Mesenchymal stem cell (in vitro differentiated cells and primary cell): Measurements from ENCODE around the gene ISYNA1.

Experiments used
- DNase-seq: peaks from one replicate; pipeline ENCODE4 v3.0.0-alpha.2; 2013
- H2AFZ ChIP-seq: one replicate; pipeline ENCODE4 v1.6.1; 2013; ENCODE audit warnings: low read depth, mild to moderate bottlenecking, control low read depth, inconsistent platforms, low read length, moderate library complexity
- H2AK5ac ChIP-seq: 2 replicates; pipeline ENCODE4 v1.6.1; 2013; ENCODE audit warnings: low read length, moderate library complexity, mild to moderate bottlenecking, inconsistent platforms; ENCODE audit not compliant: severe bottlenecking
- H2BK120ac ChIP-seq: one replicate; pipeline ENCODE4 v1.6.1; 2013; ENCODE audit warnings: low read depth, mild to moderate bottlenecking, inconsistent platforms, low read length, moderate library complexity
- H2BK12ac ChIP-seq, 2 experiments: one replicate each; pipeline ENCODE4 v1.6.1; 2013; ENCODE audit warnings: inconsistent platforms in 2 of 2, low read length in 2 of 2, mild to moderate bottlenecking in 2 of 2, moderate library complexity in 2 of 2, control low read depth in 1 of 2
- H2BK15ac ChIP-seq: one replicate; pipeline ENCODE4 v1.6.1; 2013; ENCODE audit warnings: mild to moderate bottlenecking, low read depth, inconsistent platforms; ENCODE audit not compliant: poor library complexity, severe bottlenecking
- H2BK5ac ChIP-seq: 2 replicates; pipeline ENCODE4 v1.6.1; 2013; ENCODE audit warnings: low read depth, mild to moderate bottlenecking, low read length, control low read depth, inconsistent platforms; ENCODE audit not compliant: poor library complexity, severe bottlenecking
- H3K14ac ChIP-seq, 2 experiments: one replicate each; pipeline ENCODE4 v1.6.1; 2013; ENCODE audit warnings: inconsistent platforms in 2 of 2, low read length in 2 of 2, control low read depth in 1 of 2, mild to moderate bottlenecking in 1 of 2, moderate library complexity in 1 of 2
- H3K18ac ChIP-seq, 2 experiments: one replicate each; pipeline ENCODE4 v1.6.1; 2013; ENCODE audit warnings: inconsistent platforms in 2 of 2, low read length in 2 of 2, control low read depth in 1 of 2, low read depth in 1 of 2, mild to moderate bottlenecking in 1 of 2
- H3K23ac ChIP-seq, 2 experiments: one replicate each; pipeline ENCODE4 v1.6.1; 2013; ENCODE audit warnings: inconsistent platforms in 2 of 2, low read length in 2 of 2, mild to moderate bottlenecking in 2 of 2, moderate library complexity in 2 of 2, control low read depth in 1 of 2
- H3K27ac ChIP-seq: 2 replicates; pipeline ENCODE4 v1.5.1; 2013; ENCODE audit warnings: mild to moderate bottlenecking, moderate library complexity, low read length, control low read depth, inconsistent platforms; ENCODE audit not compliant: poor library complexity, severe bottlenecking
- H3K27me3 ChIP-seq, 2 experiments: 2 replicates each; pipeline versions ENCODE4 v1.6.1 to v1.7.0; 2013; ENCODE audit warnings: low read length in 2 of 2, mild to moderate bottlenecking in 2 of 2, moderate library complexity in 2 of 2, control low read depth in 1 of 2, inconsistent platforms in 1 of 2; ENCODE audit not compliant: control insufficient read depth in 1 of 2, insufficient read depth in 1 of 2
- H3K36me3 ChIP-seq, 2 experiments: 2 replicates each; pipeline versions ENCODE4 v1.6.1 to v1.7.0; 2013; ENCODE audit warnings: low read length in 2 of 2, control low read depth in 1 of 2, inconsistent platforms in 1 of 2, low read depth in 1 of 2, mild to moderate bottlenecking in 1 of 2; ENCODE audit not compliant: insufficient read depth in 2 of 2, control insufficient read depth in 1 of 2
- H3K4ac ChIP-seq, 2 experiments: one replicate each; pipeline ENCODE4 v1.6.1; 2013; ENCODE audit warnings: inconsistent platforms in 2 of 2, low read length in 2 of 2, mild to moderate bottlenecking in 2 of 2, moderate library complexity in 2 of 2, control low read depth in 1 of 2, low read depth in 1 of 2
- H3K4me1 ChIP-seq: 2 replicates; pipeline ENCODE4 v1.6.1; 2013; ENCODE audit warnings: low read depth, low read length, control low read depth; ENCODE audit not compliant: control insufficient read depth, insufficient read depth
- H3K4me2 ChIP-seq: 2 replicates; pipeline ENCODE4 v1.6.1; 2013; ENCODE audit warnings: low read length, mild to moderate bottlenecking, inconsistent platforms; ENCODE audit not compliant: poor library complexity, severe bottlenecking
- H3K4me3 ChIP-seq, 2 experiments: 2 replicates each; pipeline versions ENCODE4 v1.5.1 to v1.7.0; 2013; ENCODE audit warnings: low read length in 2 of 2, mild to moderate bottlenecking in 2 of 2, control low read depth in 1 of 2, low read depth in 1 of 2; ENCODE audit not compliant: insufficient read depth in 1 of 2
- H3K79me1 ChIP-seq: replicated peaks from 2 replicates; pipeline ENCODE4 v1.6.1; 2013; ENCODE audit warnings: mild to moderate bottlenecking, control low read depth, low read length, inconsistent platforms; ENCODE audit not compliant: poor library complexity, severe bottlenecking
- H3K9ac ChIP-seq: 2 replicates; pipeline ENCODE4 v1.7.0; 2013; ENCODE audit warnings: mild to moderate bottlenecking, low read length, moderate library complexity
- H3K9me3 ChIP-seq: 2 replicates; pipeline ENCODE4 v1.7.0; 2013; ENCODE audit warnings: mild to moderate bottlenecking, low read length; ENCODE audit not compliant: control insufficient read depth
- H4K8ac ChIP-seq: one replicate; pipeline ENCODE4 v1.6.1; 2013; ENCODE audit warnings: inconsistent platforms, mild to moderate bottlenecking, low read length, moderate library complexity
- H4K91ac ChIP-seq: one replicate; pipeline ENCODE4 v1.6.1; 2013; ENCODE audit warnings: mild to moderate bottlenecking, low read length, inconsistent platforms
- WGBS: methylation state at CpG from one replicate; pipeline ENCODE4 v1.1.7; 2013; ENCODE audit warnings: mixed read lengths; 5-methylcytosine and 5-hydroxymethylcytosine counted together
- small RNA-seq: library from polyadenylated mRNA; stranded (forward); fragments of <200 nt; extraction: miRNeasy Mini kit (QIAGEN cat#:217004); gene quantifications from one replicate; pipeline ENCODE3, GENCODE V24; 2013; ENCODE audit warnings: low read depth

Gene ISYNA1

DNA sequence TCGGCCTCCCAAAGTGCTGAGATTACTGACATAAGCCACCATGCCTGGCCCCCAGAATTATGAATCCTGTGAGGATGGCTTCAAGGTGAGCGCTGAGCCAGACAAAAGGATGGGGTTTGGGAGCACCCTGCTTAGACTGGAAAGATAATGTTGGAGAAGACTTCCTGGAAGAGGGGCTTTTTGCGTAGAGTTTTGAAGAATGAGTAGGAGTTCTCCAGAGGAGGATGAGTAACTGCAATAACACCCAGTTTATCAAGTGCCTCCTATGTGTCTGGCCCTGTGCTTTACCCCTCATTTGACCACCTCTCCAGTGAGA lies 52.6 kb downstream of the ISYNA1 start:
- WGBS, result 61% methylated on average over 3 of the region's 3 CpGs

DNA sequence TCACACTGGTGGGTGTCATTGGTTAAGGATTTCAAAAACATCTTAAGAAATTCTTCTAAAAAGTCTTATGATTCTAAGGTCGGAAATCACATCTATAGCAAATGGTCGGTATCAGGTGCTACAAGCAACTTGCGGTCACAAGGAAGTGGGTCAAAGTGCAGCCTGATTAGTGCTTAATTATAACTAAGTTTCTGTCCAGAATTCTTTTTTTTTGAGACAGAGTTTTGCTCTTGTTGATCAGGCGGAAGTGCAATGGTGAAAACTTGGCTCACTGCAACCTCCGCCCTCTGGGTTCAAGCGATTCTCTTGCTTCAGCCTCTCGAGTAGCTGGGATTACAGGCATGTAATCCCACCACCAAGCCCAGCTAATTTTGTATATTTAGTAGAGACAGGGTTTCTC lies 53.2 kb downstream of the ISYNA1 start:
- Histone ChIP-seq H2BK120ac (peak overlapping the region; percentile 15), H3K23ac (no peak overlapping the region), H3K27me3 (no peaks in the 10 kb centered on the region), H4K91ac (no peak overlapping the region), H3K36me3 (peaks cover 13 to 36% of the 10 kb centered on the region in 2 experiments), H4K8ac (no peak overlapping the region), H3K9me3 (no peaks in the 10 kb centered on the region), H3K18ac (peak overlapping the region in 1 of 2 experiments; percentile 17), H2BK5ac (no peak overlapping the region), H2BK15ac (no peak overlapping the region), H2BK12ac (peak overlapping the region in 1 of 2 experiments; percentile 68), H3K4me1 (peaks cover 46% of the 10 kb centered on the region), H2AFZ (no peak overlapping the region), H2AK5ac (peak overlapping the region; percentile 72), H3K14ac (no peak overlapping the region), H3K4me2 (no peak overlapping the region), H3K79me1 (no peaks in the 10 kb centered on the region), H3K4ac (no peak overlapping the region), H3K27ac (peak overlapping the region; percentile 81), H3K9ac (no peak overlapping the region), H3K4me3 (no peak overlapping the region)
- DNase-seq, result no peak
- whole genome bisulfite sequencing, result 88% methylated on average over 7 of the region's 7 CpGs

More for the DNA sequence above, 52.6 kb downstream of the ISYNA1 start:
- H3K4me2 ChIP-seq, result no peak overlapping the region
- peaks cover 45% of the 10 kb centered on the region for H3K4me1 ChIP-seq
- H2BK15ac ChIP-seq, result peak overlapping the region; percentile 33
- peak overlapping the region; percentile 15 to 55 for H3K4ac ChIP-seq
- H3K9ac ChIP-seq, result peak overlapping the region; percentile 10
- peaks cover 16 to 40% of the 10 kb centered on the region in 2 experiments for H3K36me3 ChIP-seq
- H3K23ac ChIP-seq, result no peak overlapping the region
- peak overlapping the region; percentile 17 to 71 for H3K18ac ChIP-seq
- H3K9me3 ChIP-seq, result no peaks in the 10 kb centered on the region
- peak overlapping the region; percentile 83 for H2AK5ac ChIP-seq
- no peak for DNase-seq
- peak overlapping the region; percentile 60 for H2BK5ac ChIP-seq
- H3K4me3 ChIP-seq, result no peak overlapping the region
- peak overlapping the region; percentile 15 for H2BK120ac ChIP-seq
- H3K79me1 ChIP-seq, result no peaks in the 10 kb centered on the region
- H3K27ac ChIP-seq, result peak overlapping the region; percentile 81
- peak overlapping the region; percentile 61 for H4K91ac ChIP-seq
- H3K27me3 ChIP-seq, result no peaks in the 10 kb centered on the region
- no peak overlapping the region for H3K14ac ChIP-seq
- H2AFZ ChIP-seq, result no peak overlapping the region
- peak overlapping the region; percentile 72 for H4K8ac ChIP-seq
- H2BK12ac ChIP-seq, result peak overlapping the region; percentile 15 to 97

Small RNA genes lying within 50 kb of the gene (small RNA-seq; reads per million reads assigned to genes)
- 1.4 reads per million for gene MIR3189
